Stimulated activated naive CD8-positive, alpha-beta T cell treated with anti-CD3 and anti-CD28 coated beads, Interleukin-15, amount 100 ng/mL, for 72 hours (primary cell): ENCODE results near the gene FXYD2.

Source experiments
- ATAC-seq: fragments of 150-1000 bp; cut with Tn5 transposase; 2 replicates; pipeline ENCODE4 v1.10.0; 2021; ENCODE audit warnings: mild to moderate bottlenecking, moderate library complexity
- DNase-seq, 2 donors: peaks; one replicate each; pipeline ENCODE4 v3.0.0; 2021 to 2022
- H3K27ac Mint-ChIP-seq, 2 donors: one replicate each; pipeline ENCODE4 v1.8.0; 2022; ENCODE audit warnings: mild to moderate bottlenecking in 2 of 2, mixed read lengths in 2 of 2, moderate library complexity in 2 of 2
- H3K27me3 Mint-ChIP-seq: one replicate; pipeline ENCODE4 v1.8.0; 2022; ENCODE audit warnings: mixed read lengths
- H3K4me1 Mint-ChIP-seq: one replicate; pipeline ENCODE4 v1.8.0; 2022; ENCODE audit warnings: mild to moderate bottlenecking, mixed read lengths
- H3K4me3 Mint-ChIP-seq, 2 donors: one replicate each; pipeline ENCODE4 v1.8.0; 2022; ENCODE audit warnings: mild to moderate bottlenecking in 2 of 2, mixed read lengths in 2 of 2, moderate library complexity in 1 of 2
- H3K9me3 Mint-ChIP-seq, 2 donors: one replicate each; pipeline ENCODE4 v1.8.0; 2022; ENCODE audit warnings: mixed read lengths in 2 of 2

FXYD2 gene

DNA sequence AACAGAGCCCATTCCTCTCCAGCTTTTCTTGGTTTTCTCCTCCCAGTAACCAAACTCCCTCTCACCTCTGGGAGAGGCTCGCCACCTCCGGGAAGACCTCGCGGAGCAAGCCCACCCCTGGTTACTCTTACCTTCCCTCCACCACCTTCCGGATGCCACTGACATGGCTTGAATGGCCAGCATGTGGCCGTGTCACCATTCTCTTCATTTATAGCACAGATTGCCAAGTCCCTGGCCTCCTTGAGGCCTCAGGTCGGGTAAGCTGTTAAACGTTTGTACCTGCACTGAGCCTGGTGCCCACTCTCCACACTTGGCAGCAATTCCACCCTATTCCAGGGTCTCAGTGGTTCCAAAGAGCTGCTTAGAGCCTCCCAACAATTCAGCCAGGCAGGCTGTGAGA, 8.0 kb upstream of the FXYD2 start:
- Mint-ChIP-seq H3K4me3 (no peak overlapping the region), H3K9me3 (no peaks in the 10 kb centered on the region), H3K4me1 (peaks cover 51% of the 10 kb centered on the region), H3K27me3 (no peaks in the 10 kb centered on the region), H3K27ac (peak overlapping the region in 1 of 2 donors; percentile 59)
- DNase-seq, result no peak
- no peak for ATAC-seq

- Mint-ChIP-seq H3K4me1 (peaks cover 53% of the 10 kb centered on the region), H3K27ac (peak overlapping the region; percentile 39 to 88), H3K4me3 (no peak overlapping the region), H3K9me3 (no peaks in the 10 kb centered on the region), H3K27me3 (no peaks in the 10 kb centered on the region)
- ATAC-seq, result no peak
- DNase-seq, result no peak
Observed at GRCh38 chr11:117831661-117832415, 7.3 kb upstream of the FXYD2 start.

DNA sequence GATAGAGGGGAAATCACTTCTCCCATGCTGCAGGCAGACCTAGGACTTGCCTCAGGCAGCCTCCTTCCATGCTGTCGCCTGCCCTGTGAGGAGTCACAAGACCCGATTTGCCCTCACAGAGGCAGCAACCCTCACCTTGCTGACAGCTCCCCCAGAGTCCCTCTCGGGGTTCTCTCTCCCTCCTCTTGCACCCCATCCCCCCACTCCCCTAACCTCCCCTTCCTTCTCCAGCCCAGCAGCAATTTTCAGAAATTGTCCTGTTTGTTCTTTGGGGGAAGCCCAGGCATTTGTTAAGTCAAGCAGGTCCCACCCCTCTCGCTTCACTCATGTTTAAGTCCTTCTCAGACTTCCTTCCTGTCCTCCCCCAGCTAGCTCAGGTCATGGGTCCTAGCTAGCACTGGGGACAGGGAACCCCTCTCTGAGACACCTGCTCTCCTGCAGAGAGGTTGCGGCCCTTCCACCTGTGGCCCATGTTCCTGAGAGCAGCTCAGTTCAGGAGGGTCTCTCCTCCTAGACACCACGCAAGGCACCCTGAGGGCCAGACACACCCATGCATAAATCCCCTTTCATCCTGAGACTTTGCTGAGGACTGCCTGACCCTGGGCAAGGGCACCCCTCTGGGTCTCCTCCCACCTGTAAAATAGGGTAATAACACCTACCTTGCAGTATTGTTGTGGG, 6.3 kb upstream of the FXYD2 start:
- ATAC-seq, result no peak
- peak overlapping the region; percentile 56 to 58 for H3K4me3 Mint-ChIP-seq
- peak overlapping the region; percentile 88 to 91 for H3K27ac Mint-ChIP-seq
- no peak for DNase-seq
- H3K27me3 Mint-ChIP-seq, result no peaks in the 10 kb centered on the region
- peaks cover 58% of the 10 kb centered on the region for H3K4me1 Mint-ChIP-seq
- no peaks in the 10 kb centered on the region for H3K9me3 Mint-ChIP-seq

DNA sequence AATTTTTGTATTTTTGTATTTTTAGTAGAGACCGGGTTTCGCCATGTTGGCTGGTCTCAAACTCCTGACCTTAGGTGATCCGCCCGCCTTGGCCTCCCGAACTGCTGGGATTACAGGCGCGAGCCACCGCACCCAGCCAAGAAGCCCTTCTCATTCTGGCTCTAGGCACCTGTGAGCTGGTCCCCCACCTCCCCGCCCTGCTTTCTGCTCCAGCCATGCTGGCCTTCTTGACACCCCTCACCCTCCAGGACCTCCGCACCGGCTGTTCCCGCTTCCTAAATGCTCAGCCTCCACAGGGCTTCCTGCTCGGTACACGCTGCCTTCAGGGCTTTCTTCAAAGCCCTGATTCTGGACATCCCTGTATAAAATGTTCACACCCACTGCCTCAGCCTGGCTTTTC, 5.5 kb upstream of the FXYD2 start:
- ATAC-seq, result no peak
- Mint-ChIP-seq H3K9me3 (no peaks in the 10 kb centered on the region), H3K27me3 (no peaks in the 10 kb centered on the region), H3K4me3 (peak overlapping the region; percentile 42 to 56), H3K4me1 (peaks cover 66% of the 10 kb centered on the region), H3K27ac (peak overlapping the region; percentile 81 to 95)
- DNase-seq, result no peak

GRCh38 chr11:117829369-117829725, 4.8 kb upstream of the FXYD2 start:
- H3K4me3 Mint-ChIP-seq, result peak overlapping the region; percentile 38 to 80
- ATAC-seq, result no peak

GRCh38 chr11:117828611-117829368, 4.2 kb upstream of the FXYD2 start:
- no peaks in the 10 kb centered on the region for H3K9me3 Mint-ChIP-seq
- peak; percentile 97 for ATAC-seq
- H3K4me1 Mint-ChIP-seq, result peaks cover 79% of the 10 kb centered on the region
- DNase-seq, result peak; percentile 86 to 93
- H3K4me3 Mint-ChIP-seq, result peak overlapping the region; percentile 63 to 80
- peak overlapping the region; percentile 85 to 94 for H3K27ac Mint-ChIP-seq
- H3K27me3 Mint-ChIP-seq, result no peaks in the 10 kb centered on the region

More at GRCh38 chr11:117829369-117829725, 4.8 kb upstream of the FXYD2 start:
- no peaks in the 10 kb centered on the region for H3K9me3 Mint-ChIP-seq
- DNase-seq, result no peak
- no peaks in the 10 kb centered on the region for H3K27me3 Mint-ChIP-seq
- H3K4me1 Mint-ChIP-seq, result peaks cover 73% of the 10 kb centered on the region
- H3K27ac Mint-ChIP-seq, result peak overlapping the region; percentile 34 to 85

DNA sequence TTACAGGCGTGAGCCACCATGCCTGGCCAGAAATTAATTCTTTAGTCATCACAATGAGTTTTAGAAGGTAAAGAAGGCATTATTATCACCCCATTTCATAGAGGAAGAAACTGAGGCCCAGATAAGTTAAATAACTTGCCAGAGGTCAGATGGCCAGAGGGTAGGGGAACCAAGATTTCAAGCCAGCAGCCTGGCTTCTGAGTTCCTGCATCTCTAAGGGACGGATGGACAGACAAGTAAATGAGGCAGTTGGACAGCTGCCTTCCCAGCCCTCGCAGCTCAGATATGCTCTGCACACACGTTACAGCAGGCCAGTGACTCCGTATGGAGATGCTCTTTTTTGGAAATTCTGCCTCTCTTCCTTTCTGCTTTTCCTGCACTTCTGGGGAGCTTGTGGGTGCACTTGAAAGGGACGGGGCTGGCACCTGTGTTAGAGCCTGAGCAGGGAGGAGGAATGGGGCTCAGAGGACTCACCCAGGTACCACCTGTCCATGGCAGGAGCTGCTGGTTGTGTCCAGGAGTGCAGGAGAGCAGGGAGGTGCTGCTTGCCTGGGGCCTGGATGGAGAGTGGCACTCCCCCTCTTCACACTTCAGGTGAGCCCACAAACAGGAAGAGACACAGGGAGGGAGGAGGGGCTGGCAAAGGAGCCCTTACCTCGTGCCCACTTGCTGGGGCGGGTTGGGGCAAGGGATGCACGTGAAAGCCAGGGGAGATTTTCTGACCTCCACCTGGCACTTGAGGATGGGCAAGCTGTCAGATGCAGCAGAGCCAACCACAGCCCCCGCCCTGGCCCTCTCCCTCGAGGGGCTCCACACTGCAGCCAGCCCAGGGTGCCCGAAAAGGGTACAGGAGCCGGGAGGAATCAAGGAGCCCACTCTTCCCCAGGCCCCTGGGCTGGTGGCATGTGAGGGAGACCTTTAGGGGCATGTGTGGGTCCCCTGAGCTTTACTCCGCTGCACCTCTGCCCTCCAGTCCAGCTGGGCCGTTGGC, 3.3 kb upstream of the FXYD2 start:
- DNase-seq (peak in 1 of 2 donors; percentile 29), ATAC-seq (peak; percentile 22)
- H3K27me3 Mint-ChIP-seq, result no peaks in the 10 kb centered on the region
- H3K27ac Mint-ChIP-seq, result peak overlapping the region; percentile 79 to 94
- H3K9me3 Mint-ChIP-seq, result no peaks in the 10 kb centered on the region
- peaks cover 88% of the 10 kb centered on the region for H3K4me1 Mint-ChIP-seq
- peak overlapping the region; percentile 69 to 80 for H3K4me3 Mint-ChIP-seq

- H3K4me1 Mint-ChIP-seq, result peaks cover 92% of the 10 kb centered on the region
- no peak overlapping the region for H3K27ac Mint-ChIP-seq
- no peak for ATAC-seq
- no peaks in the 10 kb centered on the region for H3K9me3 Mint-ChIP-seq
- DNase-seq, result no peak
- H3K4me3 Mint-ChIP-seq, result no peak overlapping the region
- H3K27me3 Mint-ChIP-seq, result no peaks in the 10 kb centered on the region
Observed at GRCh38 chr11:117826832-117827231, 2.3 kb upstream of the FXYD2 start.

DNA sequence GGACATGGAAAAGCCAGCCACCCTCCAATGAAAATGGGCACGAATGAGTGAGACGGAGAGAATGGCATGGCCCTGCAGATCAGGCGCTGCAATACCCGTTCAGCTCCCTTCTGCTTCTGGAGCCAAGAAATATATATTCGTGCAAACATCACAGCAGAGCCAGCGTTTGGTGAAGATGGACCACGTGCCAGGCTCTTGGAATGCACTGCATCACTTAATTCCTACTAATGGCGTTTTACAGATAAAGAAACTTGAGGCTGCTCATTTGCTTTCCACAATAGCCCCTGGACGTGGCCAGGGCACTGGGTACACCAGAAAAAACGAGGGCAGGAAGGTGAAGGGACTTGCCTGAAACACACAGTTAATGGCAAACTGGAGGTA, 1.6 kb upstream of the FXYD2 start:
- peak in 1 of 2 donors; percentile 4 for DNase-seq
- H3K27ac Mint-ChIP-seq, result peak overlapping the region in 1 of 2 donors; percentile 47
- H3K4me1 Mint-ChIP-seq, result peaks cover 93% of the 10 kb centered on the region
- ATAC-seq, result no peak
- H3K27me3 Mint-ChIP-seq, result no peaks in the 10 kb centered on the region
- H3K4me3 Mint-ChIP-seq, result no peak overlapping the region
- H3K9me3 Mint-ChIP-seq, result no peaks in the 10 kb centered on the region

DNA sequence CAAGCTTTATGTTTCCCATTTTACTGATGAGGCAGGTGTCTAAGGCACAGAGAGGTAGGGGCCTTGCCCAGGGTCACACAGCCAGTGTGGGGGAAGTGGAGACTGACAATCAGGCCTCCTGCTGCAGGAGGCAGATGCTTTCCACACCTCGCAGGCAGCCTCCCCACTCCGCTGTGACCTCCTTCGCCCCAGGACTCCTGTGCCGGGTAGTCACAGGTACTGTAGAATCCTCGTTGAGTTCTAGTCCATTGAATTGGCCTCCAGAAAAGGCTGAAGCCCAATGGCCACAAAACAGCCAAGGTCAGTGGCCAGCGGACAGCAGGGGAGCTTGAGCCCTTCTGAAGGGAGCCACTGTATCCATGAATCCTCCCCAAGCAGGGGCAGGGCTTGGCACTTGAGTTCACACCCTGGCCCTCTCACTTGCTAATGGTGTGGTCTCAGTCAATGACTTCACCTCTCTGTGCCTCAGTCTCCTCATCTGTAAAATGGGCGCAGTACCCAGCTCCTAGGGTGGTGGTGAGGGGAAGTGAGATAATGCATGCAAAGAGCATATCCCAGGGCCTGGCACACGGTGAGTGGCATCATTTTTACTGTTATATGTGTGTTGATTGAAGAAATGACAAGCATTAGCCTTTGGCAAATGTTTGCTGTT, 1.1 kb upstream of the FXYD2 start:
- Mint-ChIP-seq H3K27ac (peak overlapping the region in 1 of 2 donors; percentile 47), H3K4me1 (peaks cover 89% of the 10 kb centered on the region), H3K9me3 (no peaks in the 10 kb centered on the region), H3K27me3 (no peaks in the 10 kb centered on the region), H3K4me3 (no peak overlapping the region)
- DNase-seq, result no peak
- no peak for ATAC-seq

GRCh38 chr11:117823946-117824420, 561 bp downstream of the FXYD2 start:
- ATAC-seq (peak; percentile 1), DNase-seq (peak; percentile 37 to 53)
- Mint-ChIP-seq H3K27ac (peak overlapping the region; percentile 93 to 95), H3K9me3 (no peaks in the 10 kb centered on the region), H3K4me1 (peaks cover 88% of the 10 kb centered on the region), H3K4me3 (peak overlapping the region; percentile 64 to 74), H3K27me3 (no peaks in the 10 kb centered on the region)

GRCh38 chr11:117823294-117823945, 1.1 kb downstream of the FXYD2 start:
- Mint-ChIP-seq H3K27ac (peak overlapping the region; percentile 93 to 95), H3K9me3 (no peaks in the 10 kb centered on the region), H3K27me3 (no peaks in the 10 kb centered on the region), H3K4me1 (peaks cover 88% of the 10 kb centered on the region), H3K4me3 (peak overlapping the region; percentile 64 to 74)
- DNase-seq, result peak; percentile 55 to 71
- peak; percentile 74 for ATAC-seq

- peak overlapping the region; percentile 51 to 87 for H3K27ac Mint-ChIP-seq
- no peaks in the 10 kb centered on the region for H3K27me3 Mint-ChIP-seq
- DNase-seq (peak; percentile 55 to 71), ATAC-seq (no peak)
- H3K9me3 Mint-ChIP-seq, result no peaks in the 10 kb centered on the region
- H3K4me1 Mint-ChIP-seq, result peaks cover 88% of the 10 kb centered on the region
- H3K4me3 Mint-ChIP-seq, result peak overlapping the region; percentile 66 to 74
Observed at GRCh38 chr11:117822074-117823033, 2.2 kb downstream of the FXYD2 start.
